Fibroblast of lung (primary cell): ENCODE measurements around the gene SOSTDC1. TPM values are rescaled to one million over a fixed set of nuclear protein-coding genes. Genes with fewer than 3 reads are reported as not detected.

Source experiments
- DNase-seq, 2 donors: peaks; one replicate each; pipeline versions ENCODE4 v3.0.0 to v3.0.0-alpha.2; 2010; ENCODE audit warnings: low read depth in 2 of 2
- H2AFZ ChIP-seq: 2 replicates; pipeline ENCODE4 v1.5.1; 2012; ENCODE audit warnings: low read length, control low read depth, inconsistent platforms
- H3K27ac ChIP-seq: 2 replicates; pipeline ENCODE4 v1.5.1; 2011; ENCODE audit warnings: low read length, control low read depth; ENCODE audit not compliant: insufficient read depth
- H3K27me3 ChIP-seq: 2 replicates; pipeline ENCODE4 v1.5.1; 2011; ENCODE audit warnings: mild to moderate bottlenecking, low read length; ENCODE audit not compliant: control insufficient read depth, insufficient read depth
- H3K36me3 ChIP-seq: 2 replicates; pipeline ENCODE4 v1.5.1; 2011; ENCODE audit warnings: low read length; ENCODE audit not compliant: control insufficient read depth, insufficient read depth
- H3K4me1 ChIP-seq: 2 replicates; pipeline ENCODE4 v1.5.1; 2011; ENCODE audit warnings: low read length; ENCODE audit not compliant: control insufficient read depth, insufficient read depth; ENCODE audit errors: extremely low read depth
- H3K4me2 ChIP-seq: 2 replicates; pipeline ENCODE4 v1.5.1; 2011; ENCODE audit warnings: low read length, control low read depth; ENCODE audit not compliant: insufficient read depth; ENCODE audit errors: extremely low read depth
- H3K4me3 ChIP-seq, 4 experiments: fragments of 200-600 bp in 1 of 4; sonication (generic) in 1 of 4; replicated peaks in 1 of 4; 2 replicates each; pipeline ENCODE4 v1.5.1; 2011 to 2016; ENCODE audit warnings: low read length in 4 of 4, low read depth in 3 of 4, mild to moderate bottlenecking in 3 of 4, control low read depth in 2 of 4, inconsistent platforms in 1 of 4, mixed read lengths in 1 of 4; ENCODE audit not compliant: insufficient read depth in 1 of 4; ENCODE audit errors: control extremely low read depth in 1 of 4
- H3K79me2 ChIP-seq: 2 replicates; pipeline ENCODE4 v1.5.1; 2012; ENCODE audit warnings: mild to moderate bottlenecking, low read length, inconsistent platforms; ENCODE audit not compliant: control insufficient read depth, insufficient read depth
- H3K9ac ChIP-seq: 2 replicates; pipeline ENCODE4 v1.5.1; 2011; ENCODE audit warnings: mild to moderate bottlenecking, low read length, control low read depth; ENCODE audit not compliant: insufficient read depth
- H3K9me3 ChIP-seq: 2 replicates; pipeline ENCODE4 v1.5.1; 2012; ENCODE audit warnings: low read depth, low read length; ENCODE audit not compliant: control insufficient read depth, insufficient read depth
- H4K20me1 ChIP-seq: 2 replicates; pipeline ENCODE4 v1.5.1; 2011; ENCODE audit warnings: low read length; ENCODE audit not compliant: control insufficient read depth, insufficient read depth; ENCODE audit errors: extremely low read depth
- CTCF ChIP-seq, 2 donors: IDR thresholded peaks in 1 of 2; conservative IDR thresholded peaks in 1 of 2; 1 replicate in 1 of 2; 2 replicates in 1 of 2; pipeline ENCODE4 v1.5.1; 2011 to 2012; ENCODE audit warnings: low read length in 2 of 2, control low read depth in 1 of 2, inconsistent platforms in 1 of 2, low read depth in 1 of 2, mild to moderate bottlenecking in 1 of 2
- EZH2 ChIP-seq: IDR thresholded peaks from 2 replicates; pipeline ENCODE4 v1.5.1; 2012; ENCODE audit warnings: low read length, control low read depth, mild to moderate bottlenecking; ENCODE audit errors: missing control alignments
- polyA plus RNA-seq, 2 donors: library from polyadenylated mRNA; depleted of rRNA in 1 of 2; stranded (reverse) in 1 of 2; unstranded in 1 of 2; fragments of >200 nt; gene quantifications; 2 replicates each; pipeline ENCODE4 v1.2.1, GENCODE V29; 2011 to 2012; ENCODE audit warnings: missing spikeins in 1 of 2
- total RNA-seq: library from RNA; depleted of rRNA; stranded (reverse); fragments of >200 nt; gene quantifications from 2 replicates; pipeline ENCODE4 v1.2.1, GENCODE V29; 2014

SOSTDC1 gene
- total and polyA plus RNA-seq, 2 donors (not counting 1 experiment from before 2014, with no cell fraction given), result under 0.01 to 0.05 TPM

GRCh38 chr7:16428672-16429071 is 36.9 kb downstream of the SOSTDC1 start:
- Histone ChIP-seq H3K4me1 (peaks cover 7% of the 10 kb centered on the region), H3K9ac (no peak overlapping the region), H3K79me2 (no peaks in the 10 kb centered on the region), H3K9me3 (no peaks in the 10 kb centered on the region), H4K20me1 (no peaks in the 10 kb centered on the region), H3K4me2 (no peak overlapping the region), H2AFZ (no peak overlapping the region), H3K27me3 (no peaks in the 10 kb centered on the region), H3K4me3 (no peak overlapping the region), H3K36me3 (no peaks in the 10 kb centered on the region), H3K27ac (no peak overlapping the region)
- peak; percentile 51 to 90 for DNase-seq
- TF ChIP-seq CTCF (conservative IDR thresholded peaks at IDR 0.05 in 1 of 2, IDR thresholded peaks at IDR 0.05 in 1 of 2; ENCODE audit: low read depth in 1 of 2, low read length in 2 of 2) (no peak), EZH2 (no peak)

DNA sequence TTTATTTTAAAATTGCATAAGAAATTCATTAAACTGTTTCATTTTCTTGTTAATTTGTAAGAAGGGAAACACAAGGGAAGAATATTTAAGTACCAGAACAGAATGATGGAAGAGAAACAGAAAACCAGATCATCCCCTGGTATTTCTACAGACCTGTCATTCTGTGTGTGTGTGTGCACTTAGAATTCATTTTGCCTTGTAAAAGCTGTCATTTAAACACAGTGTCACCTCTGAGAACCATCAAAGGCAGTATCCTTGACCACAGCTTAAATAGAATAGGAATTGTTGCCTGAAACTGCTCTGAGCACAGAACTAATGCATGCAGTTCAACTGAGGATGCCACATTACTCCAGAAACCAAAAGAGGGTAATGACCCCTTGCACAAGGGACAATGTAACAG is 37.4 kb downstream of the SOSTDC1 start:
- Histone ChIP-seq H3K4me3 (no peak overlapping the region), H3K79me2 (no peaks in the 10 kb centered on the region), H4K20me1 (no peaks in the 10 kb centered on the region), H2AFZ (no peak overlapping the region), H3K4me2 (no peak overlapping the region), H3K27me3 (no peaks in the 10 kb centered on the region), H3K27ac (no peak overlapping the region), H3K9ac (no peak overlapping the region), H3K4me1 (peaks cover 7% of the 10 kb centered on the region), H3K36me3 (no peaks in the 10 kb centered on the region), H3K9me3 (no peaks in the 10 kb centered on the region)
- no peak for TF ChIP-seq CTCF (conservative IDR thresholded peaks at IDR 0.05 in 1 of 2, IDR thresholded peaks at IDR 0.05 in 1 of 2; ENCODE audit: low read depth in 1 of 2, low read length in 2 of 2)
- no peak for TF ChIP-seq EZH2
- no peak for DNase-seq

DNA sequence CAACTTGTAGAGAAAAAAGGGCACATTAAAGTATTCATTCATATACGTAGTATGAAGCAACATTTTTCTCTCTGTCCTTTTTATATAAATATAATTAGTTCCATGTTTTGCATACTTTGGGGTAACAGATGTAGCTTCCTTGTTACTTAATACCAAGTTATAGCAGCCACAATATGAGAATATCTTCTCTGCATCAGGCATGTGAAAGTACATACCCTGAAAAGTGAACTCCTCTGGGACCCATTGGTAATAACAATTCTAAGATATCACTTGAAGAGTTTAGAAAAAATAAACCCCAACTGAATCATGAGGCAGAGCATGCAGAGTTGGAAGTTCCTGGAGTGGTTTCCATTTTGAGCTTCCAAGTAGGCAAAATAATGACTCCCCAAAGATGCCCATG is 41.8 kb downstream of the SOSTDC1 start:
- Histone ChIP-seq H3K4me2 (no peak overlapping the region), H3K9ac (no peak overlapping the region), H3K27me3 (no peaks in the 10 kb centered on the region), H3K79me2 (no peaks in the 10 kb centered on the region), H3K27ac (no peak overlapping the region), H4K20me1 (no peaks in the 10 kb centered on the region), H3K9me3 (no peaks in the 10 kb centered on the region), H2AFZ (no peak overlapping the region), H3K36me3 (no peaks in the 10 kb centered on the region), H3K4me3 (no peak overlapping the region), H3K4me1 (peaks cover 7% of the 10 kb centered on the region)
- no peak for DNase-seq
- no peak for TF ChIP-seq CTCF (conservative IDR thresholded peaks at IDR 0.05 in 1 of 2, IDR thresholded peaks at IDR 0.05 in 1 of 2; ENCODE audit: low read depth in 1 of 2, low read length in 2 of 2)
- no peak for TF ChIP-seq EZH2
